GM21825 (cell line): ENCODE data around the gene UBXN10.
"Not testable (repeated sequence)": the region's sequence is repeated elsewhere in the genome, so short reads cannot be mapped to it uniquely, and the experiment has no call there.

Experiments
- ATAC-seq: cut with Tn5 transposase; IDR thresholded peaks from one replicate; pipeline ENCODE4 v1.9.1; 2021; ENCODE audit warnings: mild to moderate bottlenecking, moderate library complexity; ENCODE audit not compliant: unreplicated experiment

Gene UBXN10

GRCh38 chr1:20199403-20199802 is 13.5 kb downstream of the UBXN10 start:
- no peak for ATAC-seq

- no peak for ATAC-seq
Observed at GRCh38 chr1:20199840-20200239, 13.9 kb downstream of the UBXN10 start.

- no peak for ATAC-seq
Observed at GRCh38 chr1:20200966-20201365, 15.1 kb downstream of the UBXN10 start.

- ATAC-seq: no peak
Observed at GRCh38 chr1:20202166-20202565, 16.3 kb downstream of the UBXN10 start.

- ATAC-seq: no peak
Observed at GRCh38 chr1:20207546-20207945, 21.6 kb downstream of the UBXN10 start.

GRCh38 chr1:20209471-20209870 is 23.6 kb downstream of the UBXN10 start:
- ATAC-seq: no peak

GRCh38 chr1:20210736-20211460 is 25.0 kb downstream of the UBXN10 start:
- ATAC-seq: no peak

GRCh38 chr1:20211511-20211931 is 25.6 kb downstream of the UBXN10 start:
- ATAC-seq: no peak

GRCh38 chr1:20212085-20212684 is 26.3 kb downstream of the UBXN10 start:
- ATAC-seq: no peak

GRCh38 chr1:20212685-20213331 is 26.9 kb downstream of the UBXN10 start:
- peak; percentile 51 for ATAC-seq

GRCh38 chr1:20215716-20216115 is 29.8 kb downstream of the UBXN10 start:
- no peak for ATAC-seq

- ATAC-seq: no peak
Observed at GRCh38 chr1:20216574-20216973, 30.7 kb downstream of the UBXN10 start.

GRCh38 chr1:20219053-20219452 is 33.2 kb downstream of the UBXN10 start:
- ATAC-seq: not testable (repeated sequence)

- no peak for ATAC-seq
Observed at GRCh38 chr1:20220036-20220435, 34.1 kb downstream of the UBXN10 start.

- no peak for ATAC-seq
Observed at GRCh38 chr1:20223106-20223505, 37.2 kb downstream of the UBXN10 start.

GRCh38 chr1:20223551-20224419 is 37.9 kb downstream of the UBXN10 start:
- ATAC-seq: no peak

- no peak for ATAC-seq
Observed at GRCh38 chr1:20224546-20224945, 38.6 kb downstream of the UBXN10 start.

- ATAC-seq: no peak
Observed at GRCh38 chr1:20227704-20228103, 41.8 kb downstream of the UBXN10 start.

GRCh38 chr1:20228314-20228825 is 42.5 kb downstream of the UBXN10 start:
- no peak for ATAC-seq

GRCh38 chr1:20229171-20229570 is 43.3 kb downstream of the UBXN10 start:
- no peak for ATAC-seq

- not testable (repeated sequence) for ATAC-seq
Observed at GRCh38 chr1:20232564-20232963, 46.7 kb downstream of the UBXN10 start.
